ENCODE results near the gene BRD1. TPM values are rescaled to one million over a fixed set of nuclear protein-coding genes. Genes with fewer than 3 reads are reported as not detected.

BRD1 gene
- total and polyA plus RNA-seq, 9 of the 15 experiments (the other 6 are each of a cell fraction or from before 2014, with no cell fraction given), result 0.42 to 17.6 (median 5.5) TPM

DNA sequence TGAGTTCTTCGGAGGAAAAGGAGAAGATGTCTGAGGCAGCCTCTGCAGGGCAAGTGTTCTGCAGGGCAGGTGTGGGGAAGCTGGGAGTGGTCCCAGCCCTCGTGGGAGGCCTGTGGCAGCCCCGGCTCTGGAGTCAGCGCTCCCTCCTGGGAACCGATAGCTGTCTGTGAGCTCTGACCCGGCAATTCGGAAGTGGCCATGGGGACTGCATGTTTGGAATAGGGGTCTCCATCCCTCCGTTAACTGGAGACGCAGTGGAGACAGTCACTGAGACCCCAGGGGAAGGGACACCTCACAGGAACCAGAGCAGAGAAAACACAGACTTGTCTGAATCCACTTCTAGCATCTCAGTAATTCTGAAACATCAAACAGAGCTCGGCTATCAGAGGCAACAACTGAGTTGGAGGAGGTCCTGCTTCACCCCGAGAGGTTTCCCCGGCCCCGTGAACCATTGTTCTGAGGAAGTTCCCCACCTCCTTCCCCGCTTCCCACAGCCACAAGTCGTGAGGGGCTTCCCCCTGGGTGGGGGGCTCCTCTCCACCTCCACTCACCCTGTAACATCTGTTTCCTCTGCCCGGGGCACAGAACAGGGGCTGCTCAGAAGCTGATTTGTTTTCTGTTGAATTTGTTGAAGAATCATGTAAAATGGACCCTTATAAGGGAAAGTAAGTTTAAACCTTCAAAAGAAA, 99.6 kb downstream of the BRD1 start (continued):
- no peak for TF ChIP-seq EHMT2 (IDR thresholded peaks at IDR 0.05)
- no peak for TF ChIP-seq MEF2A (IDR thresholded peaks at IDR 0.05; ENCODE audit: control insufficient read depth, low read depth, low read length)

- CTCF ChIA-PET (ENCODE audit: low intra/inter-chr PET ratio), result no interaction called here
- no peak for TF ChIP-seq YY1 (IDR thresholded peaks at IDR 0.05; ENCODE audit: borderline replicate concordance in 1 of 3, control insufficient read depth in 1 of 3, extremely low read depth in 1 of 3, insufficient read depth in 3 of 3, insufficient read length in 1 of 3, insufficient replicate concordance in 2 of 3, low read depth in 1 of 3, low read length in 2 of 3)
- no peak for TF ChIP-seq ZNF224 (CRISPR knock-in tag; IDR thresholded peaks at IDR 0.05)
- TF ChIP-seq RERE (CRISPR knock-in tag; IDR thresholded peaks at IDR 0.05; ENCODE audit: borderline replicate concordance), result no peak
- TF ChIP-seq, protein P1, sequence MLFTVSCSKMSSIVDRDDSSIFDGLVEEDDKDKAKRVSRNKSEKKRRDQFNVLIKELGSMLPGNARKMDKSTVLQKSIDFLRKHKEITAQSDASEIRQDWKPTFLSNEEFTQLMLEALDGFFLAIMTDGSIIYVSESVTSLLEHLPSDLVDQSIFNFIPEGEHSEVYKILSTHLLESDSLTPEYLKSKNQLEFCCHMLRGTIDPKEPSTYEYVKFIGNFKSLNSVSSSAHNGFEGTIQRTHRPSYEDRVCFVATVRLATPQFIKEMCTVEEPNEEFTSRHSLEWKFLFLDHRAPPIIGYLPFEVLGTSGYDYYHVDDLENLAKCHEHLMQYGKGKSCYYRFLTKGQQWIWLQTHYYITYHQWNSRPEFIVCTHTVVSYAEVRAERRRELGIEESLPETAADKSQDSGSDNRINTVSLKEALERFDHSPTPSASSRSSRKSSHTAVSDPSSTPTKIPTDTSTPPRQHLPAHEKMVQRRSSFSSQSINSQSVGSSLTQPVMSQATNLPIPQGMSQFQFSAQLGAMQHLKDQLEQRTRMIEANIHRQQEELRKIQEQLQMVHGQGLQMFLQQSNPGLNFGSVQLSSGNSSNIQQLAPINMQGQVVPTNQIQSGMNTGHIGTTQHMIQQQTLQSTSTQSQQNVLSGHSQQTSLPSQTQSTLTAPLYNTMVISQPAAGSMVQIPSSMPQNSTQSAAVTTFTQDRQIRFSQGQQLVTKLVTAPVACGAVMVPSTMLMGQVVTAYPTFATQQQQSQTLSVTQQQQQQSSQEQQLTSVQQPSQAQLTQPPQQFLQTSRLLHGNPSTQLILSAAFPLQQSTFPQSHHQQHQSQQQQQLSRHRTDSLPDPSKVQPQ (CRISPR knock-in tag; IDR thresholded peaks at IDR 0.05; ENCODE audit: borderline replicate concordance), result no peak
- no peak for TF ChIP-seq SMAD1 (IDR thresholded peaks at IDR 0.05; ENCODE audit: low read depth, low read length, partially characterized antibody)
- TF ChIP-seq TRIM28 (IDR thresholded peaks at IDR 0.05), result no peak
- TF ChIP-seq DACH1 (IDR thresholded peaks at IDR 0.05; ENCODE audit: partially characterized antibody), result no peak
- no peak for TF ChIP-seq ZNF232 (CRISPR knock-in tag; IDR thresholded peaks at IDR 0.05)
These were observed 100.3 kb downstream of the BRD1 start for GRCh38 chr22:49727191-49727880.

More at GRCh38 chr22:49727191-49727880, 100.3 kb downstream of the BRD1 start:
- Histone ChIP-seq H2AFZ (ENCODE audit: low read depth, low read length) (no peak overlapping the region), H3K4me3 (no peak overlapping the region), H3K9ac (ENCODE audit: insufficient read depth in 1 of 2, low read depth in 2 of 2, low read length in 2 of 2) (no peak overlapping the region), H3K9me3 (replicated peaks; ENCODE audit: control insufficient read depth, insufficient read depth, low read depth, low read length) (no peaks in the 10 kb centered on the region), H3K4me2 (ENCODE audit: insufficient read depth, low read length) (no peak overlapping the region), H3K27me3 (ENCODE audit: control insufficient read depth in 2 of 2, insufficient read depth in 2 of 2, low read length in 2 of 2) (peaks cover 26 to 48% of the 10 kb centered on the region in 2 experiments; a peak in 4 of 5 replicates), H3K36me3 (ENCODE audit: control insufficient read depth, insufficient read depth, low read length) (no peaks in the 10 kb centered on the region), H3K27ac (ENCODE audit: extremely low read depth, low read depth, low read length) (no peak overlapping the region), H3K9me1 (ENCODE audit: control insufficient read depth, insufficient read depth, low read length) (no peaks in the 10 kb centered on the region), H3K4me1 (replicated peaks in 1 of 2; ENCODE audit: control insufficient read depth in 2 of 2, insufficient read depth in 2 of 2, low read length in 2 of 2) (peaks cover 0 to 19% of the 10 kb centered on the region in 2 experiments; a peak in 2 of 5 replicates), H4K20me1 (replicated peaks; ENCODE audit: control insufficient read depth, insufficient read depth, low read length) (peaks cover 5% of the 10 kb centered on the region; the same call in 1 of the 2 replicates), H3K79me2 (ENCODE audit: control insufficient read depth, insufficient read depth, low read length) (no peaks in the 10 kb centered on the region)
- ATAC-seq (no peak), DNase-seq (ENCODE audit: extremely low read depth in 1 of 4, low spot score in 3 of 4) (no peak), FAIRE-seq (no peak)
- in situ Hi-C loops (cut with MboI) (no loop called here), intact Hi-C loops (cut with micrococcal nuclease) (loop anchor here (10.0 kb wide), 1 partner anchor 683 kb away; no protein-coding TSS in a partner anchor)
- POLR2A ChIA-PET, result no interaction called here
- BruUV-seq (replicated peaks), result no TSS peak
- WGBS (ENCODE audit: insufficient coverage, low coverage, missing lambda C conversion rate), result 6% methylated on average over 12 of the region's 27 CpGs

Data from K562 (cell line).